ENCODE results near the gene DNAJC15.

DNAJC15 gene

GRCh38 chr13:43061496-43062280, 38.3 kb downstream of the DNAJC15 start:
- no peak for TF ChIP-seq CTCF (IDR thresholded peaks at IDR 0.05; ENCODE audit: insufficient read depth, low read depth, low read length, missing control alignments)
- no peak for DNase-seq (ENCODE audit: low read depth)
- H3K4me3 ChIP-seq (ENCODE audit: low read depth, low read length), result no peak overlapping the region

- TF ChIP-seq CTCF (IDR thresholded peaks at IDR 0.05; ENCODE audit: insufficient read depth, low read depth, low read length, missing control alignments), result no peak
- DNase-seq (ENCODE audit: low read depth), result no peak
Measured at GRCh38 chr13:43071824-43072223, 48.4 kb downstream of the DNAJC15 start.

GRCh38 chr13:43072394-43072793, 49.0 kb downstream of the DNAJC15 start:
- no peak overlapping the region for H3K4me3 ChIP-seq (ENCODE audit: low read depth, low read length)
- TF ChIP-seq CTCF (IDR thresholded peaks at IDR 0.05; ENCODE audit: insufficient read depth, low read depth, low read length, missing control alignments), result no peak
- no peak for DNase-seq (ENCODE audit: low read depth)

More at GRCh38 chr13:43071824-43072223, 48.4 kb downstream of the DNAJC15 start:
- H3K4me3 ChIP-seq (ENCODE audit: low read depth, low read length), result no peak overlapping the region

GRCh38 chr13:43074824-43075510, 51.6 kb downstream of the DNAJC15 start:
- DNase-seq (ENCODE audit: low read depth), result peak; percentile 74
- no peak for TF ChIP-seq CTCF (IDR thresholded peaks at IDR 0.05; ENCODE audit: insufficient read depth, low read depth, low read length, missing control alignments)
- H3K4me3 ChIP-seq (ENCODE audit: low read depth, low read length), result peak overlapping the region; percentile 12; the same call in 1 of the 2 replicates

GRCh38 chr13:43075511-43075902, 52.1 kb downstream of the DNAJC15 start:
- peak; percentile 10 for DNase-seq (ENCODE audit: low read depth)
- H3K4me3 ChIP-seq (ENCODE audit: low read depth, low read length), result peak overlapping the region; percentile 12; the same call in 1 of the 2 replicates

- TF ChIP-seq CTCF (IDR thresholded peaks at IDR 0.05; ENCODE audit: insufficient read depth, low read depth, low read length, missing control alignments), result no peak
- H3K4me3 ChIP-seq (ENCODE audit: low read depth, low read length), result no peak overlapping the region
- DNase-seq (ENCODE audit: low read depth), result no peak
Measured at GRCh38 chr13:43077046-43077445, 53.7 kb downstream of the DNAJC15 start.

- no peak for DNase-seq (ENCODE audit: low read depth)
- no peak for TF ChIP-seq CTCF (IDR thresholded peaks at IDR 0.05; ENCODE audit: insufficient read depth, low read depth, low read length, missing control alignments)
- no peak overlapping the region for H3K4me3 ChIP-seq (ENCODE audit: low read depth, low read length)
Measured at GRCh38 chr13:43077461-43077860, 54.1 kb downstream of the DNAJC15 start.
